ENCODE results near the gene KCND1.
"Not testable (repeated sequence)": the region's sequence is repeated elsewhere in the genome, so short reads cannot be mapped to it uniquely, and the experiment has no call there.

Gene KCND1

DNA sequence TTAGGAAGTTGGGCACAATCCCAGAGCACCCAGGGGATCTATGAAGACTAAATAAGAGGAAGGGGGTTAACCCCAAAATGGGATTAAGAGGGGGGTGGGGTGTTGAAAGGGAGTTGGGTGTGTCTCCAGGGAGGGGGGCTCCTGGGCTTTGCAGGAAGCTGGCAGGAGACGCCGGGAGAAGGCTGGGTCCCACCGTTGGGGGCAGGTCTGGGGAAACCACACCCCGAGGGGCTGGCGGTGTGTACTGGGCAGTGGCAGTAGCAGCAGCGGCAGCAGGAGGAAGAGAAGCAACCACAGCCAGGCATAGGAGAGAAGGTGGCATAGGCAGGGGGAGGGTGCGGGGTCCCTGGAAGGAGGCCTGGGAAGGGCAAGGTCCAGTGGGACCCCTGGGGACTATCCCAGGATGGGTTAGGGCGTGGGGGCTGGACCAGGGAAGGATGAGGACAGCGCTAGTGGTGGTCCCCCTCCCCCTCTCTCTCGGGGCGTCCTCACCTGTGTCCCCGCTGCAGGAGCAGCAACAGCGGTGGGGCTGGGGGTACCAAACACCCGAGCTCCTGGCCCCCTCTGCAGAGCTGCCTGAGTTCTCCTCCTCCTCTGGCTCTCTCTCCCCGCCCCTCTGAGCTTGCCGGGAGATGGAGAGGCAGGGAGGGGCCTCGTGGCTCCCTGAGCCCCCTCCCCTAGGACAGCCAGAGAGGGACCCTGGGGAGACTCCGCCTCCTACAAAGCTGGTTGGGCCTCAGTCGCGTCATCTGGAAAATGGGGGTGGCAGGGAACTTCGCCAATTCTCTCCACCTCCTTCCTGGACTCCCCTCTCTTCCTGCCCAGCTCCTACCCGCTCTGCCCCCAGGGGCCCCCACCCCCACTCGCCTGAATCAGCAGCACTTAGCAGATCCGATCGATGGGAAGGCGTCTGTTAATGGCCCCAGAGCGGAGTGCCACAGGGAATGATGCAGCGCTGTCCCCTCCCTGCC is at the start of gene KCND1:
KCND1 (minus strand) TSS at position 596 of the 971 bp plus-strand sequence. CDS start 1,573 bp downstream, outside the sequence.
- no peak for DNase-seq

- no peak for DNase-seq
Measured at GRCh38 chrX:49019599-49020249, 48.1 kb upstream of the KCND1 start.

DNA sequence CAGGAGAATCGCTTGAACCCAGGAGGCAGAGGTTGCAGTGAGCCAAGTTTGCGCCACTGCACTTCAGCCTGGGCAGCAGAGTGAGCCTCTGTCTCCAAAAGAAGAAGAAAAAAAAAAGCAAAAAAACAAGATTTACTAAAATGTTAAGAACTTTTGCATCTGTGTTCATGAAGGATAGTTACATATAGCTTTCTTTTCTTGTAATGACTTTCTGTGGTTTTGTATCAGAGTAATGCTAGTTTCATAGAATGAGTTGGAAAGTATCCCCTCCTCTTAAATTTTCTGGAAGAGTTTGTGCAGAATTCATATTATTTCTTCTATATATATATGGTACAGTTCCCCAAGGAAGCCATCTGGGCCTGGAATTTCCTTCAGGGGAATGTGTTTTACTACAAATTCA is 47.4 kb upstream of the KCND1 start:
- no peak for DNase-seq

DNA sequence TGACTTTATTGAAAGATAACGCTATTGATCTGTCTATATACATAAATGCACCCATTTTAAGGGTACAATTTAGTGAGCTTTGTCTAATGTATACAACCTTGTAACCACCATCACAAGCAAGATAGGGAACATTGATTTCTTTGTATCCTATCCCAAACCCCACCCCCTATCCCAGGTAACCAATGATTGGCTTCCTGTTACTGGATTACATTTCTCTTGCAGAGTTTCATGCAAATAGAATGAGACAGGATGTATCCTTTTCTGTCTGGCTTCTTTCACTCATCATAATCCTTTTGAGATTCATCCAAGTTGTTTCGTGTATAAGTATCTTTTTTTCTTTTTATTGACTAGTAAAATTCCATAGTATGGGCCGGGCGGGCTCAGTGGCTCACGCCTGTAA is 32.1 kb upstream of the KCND1 start:
- no peak for DNase-seq

DNA sequence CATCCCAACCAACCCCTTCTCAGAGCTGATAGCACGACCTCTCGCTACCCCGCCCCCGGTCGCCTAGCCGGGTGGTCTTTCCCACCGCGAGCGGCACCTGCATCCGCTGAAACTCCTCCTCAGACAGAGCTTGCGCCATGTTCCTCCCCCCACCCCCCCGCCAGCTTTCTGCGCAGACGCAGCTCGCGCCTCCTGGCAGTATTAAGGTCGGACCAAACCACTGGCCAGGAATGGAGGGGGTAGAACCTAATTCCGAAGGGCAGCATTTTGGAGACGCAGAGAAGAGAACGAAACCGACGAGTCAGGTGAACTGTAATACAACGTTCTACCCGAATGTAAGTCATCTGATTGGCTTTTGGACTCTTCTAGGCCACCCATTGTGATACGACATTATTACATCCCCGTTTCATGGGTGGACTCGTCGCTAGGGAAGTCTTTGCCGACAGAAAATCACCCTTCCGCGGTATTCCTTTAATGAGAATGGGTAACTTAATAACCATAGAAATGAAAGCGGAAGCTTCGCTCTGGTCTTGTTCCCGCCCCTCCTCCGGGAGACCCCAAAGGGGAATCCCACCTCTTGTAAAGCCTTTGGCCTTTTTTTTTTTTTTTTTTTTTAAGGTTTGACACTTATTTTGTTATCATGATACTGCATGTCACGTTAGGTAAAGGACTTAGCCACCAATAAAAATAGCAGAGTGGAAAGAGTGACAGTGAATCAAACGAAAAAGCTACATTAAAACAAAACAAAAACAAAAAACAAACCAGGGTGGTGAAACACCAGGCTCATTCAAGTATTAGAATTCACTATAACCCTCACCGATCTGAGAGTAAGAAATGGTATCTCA is 30.7 kb upstream of the KCND1 start, which contains the start of gene GRIPAP1:
GRIPAP1 (minus strand) TSS at position 174 of the 845 bp plus-strand sequence; CDS start at position 139, 35 bp downstream.
- DNase-seq, result peak; percentile 90 to 92

DNA sequence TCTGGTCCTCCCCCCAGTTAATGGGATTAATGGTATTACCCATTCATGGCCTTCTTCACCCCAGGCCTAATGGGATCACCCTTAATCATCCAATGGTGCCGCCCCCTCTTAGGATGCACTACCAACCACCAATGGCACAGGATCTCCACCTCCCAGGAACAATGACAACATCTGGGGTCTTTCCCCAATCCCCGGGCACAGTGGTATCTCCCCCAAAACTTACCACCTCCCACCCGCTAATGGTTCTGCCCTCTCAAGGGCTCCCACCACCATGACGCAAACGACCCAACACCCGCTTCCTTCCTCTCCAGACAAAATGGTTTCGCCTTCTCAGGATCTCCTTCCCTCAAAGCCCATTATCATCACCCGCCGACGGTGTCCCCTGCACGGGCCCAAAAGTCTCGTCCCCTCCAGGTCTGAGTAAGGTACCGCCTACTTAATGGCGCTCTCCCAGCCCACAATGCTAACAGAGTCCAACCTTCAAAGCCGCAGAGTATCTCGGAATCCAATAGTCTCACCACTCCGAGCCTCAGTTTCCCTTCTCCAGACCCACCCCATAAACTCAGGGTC is 30.0 kb upstream of the KCND1 start:
- peak; percentile 76 to 78 for DNase-seq

GRCh38 chrX:49000636-49001035 is 29.0 kb upstream of the KCND1 start:
- DNase-seq, result no peak

DNA sequence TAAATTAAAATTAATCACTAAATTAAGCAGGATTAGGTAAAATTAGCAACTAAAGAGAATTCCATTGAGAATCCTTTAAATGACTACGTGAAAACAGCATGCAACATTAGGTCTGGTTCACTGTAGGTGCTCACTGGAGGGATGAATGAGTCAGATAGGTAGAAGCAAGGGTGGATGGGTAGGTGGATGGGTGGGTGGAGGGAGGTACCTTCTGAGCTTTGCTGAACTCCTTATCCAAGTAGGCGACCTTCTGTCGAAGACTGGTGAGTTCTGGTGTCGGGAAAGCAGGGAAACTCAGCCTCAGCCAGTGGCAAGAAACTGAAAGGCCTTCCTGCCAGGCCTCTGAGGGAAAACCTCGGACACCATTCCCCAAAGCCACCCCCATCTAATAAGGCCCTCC is 27.4 kb upstream of the KCND1 start:
- no peak for DNase-seq

DNA sequence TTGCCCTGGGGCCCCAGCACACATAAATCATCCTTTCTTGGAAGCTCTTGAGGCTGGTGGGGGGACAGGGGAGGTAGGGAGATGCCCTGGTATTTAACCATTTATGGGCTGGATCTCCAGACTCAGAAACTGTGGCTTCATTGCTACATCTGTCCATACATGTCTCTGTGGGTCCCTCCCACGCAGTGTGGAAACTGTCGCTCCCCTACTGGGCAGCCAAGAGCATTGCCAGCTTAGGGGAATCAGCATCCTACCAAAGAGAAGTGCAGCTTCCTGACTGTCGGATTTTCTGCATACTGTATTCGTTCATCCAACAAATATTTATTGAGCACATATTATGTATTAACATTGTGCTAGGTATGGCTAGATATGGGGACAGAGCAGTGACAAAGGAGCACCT is 26.7 kb upstream of the KCND1 start:
- no peak for DNase-seq

GRCh38 chrX:48997865-48998264 is 26.2 kb upstream of the KCND1 start:
- no peak for DNase-seq

DNA sequence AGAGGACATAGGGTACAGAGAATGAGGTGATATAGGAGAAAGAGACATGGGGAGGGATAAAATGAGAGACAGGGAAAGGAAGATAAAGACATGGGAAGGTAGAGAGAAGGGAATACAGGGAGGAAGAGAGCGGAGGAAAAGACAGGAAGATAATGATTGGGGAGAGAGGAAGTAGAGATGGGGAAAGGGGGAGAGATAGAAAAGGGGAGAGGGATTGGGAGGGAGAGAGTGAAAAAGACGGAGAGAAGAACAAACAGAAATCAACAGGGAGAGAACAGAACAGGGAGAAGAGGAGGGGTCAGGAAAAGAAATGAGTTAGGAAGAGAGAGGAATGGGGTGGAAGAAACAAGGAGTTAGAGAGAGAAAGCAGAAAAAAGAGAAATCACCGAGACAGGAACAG is 25.8 kb upstream of the KCND1 start:
- DNase-seq, result no peak

DNA sequence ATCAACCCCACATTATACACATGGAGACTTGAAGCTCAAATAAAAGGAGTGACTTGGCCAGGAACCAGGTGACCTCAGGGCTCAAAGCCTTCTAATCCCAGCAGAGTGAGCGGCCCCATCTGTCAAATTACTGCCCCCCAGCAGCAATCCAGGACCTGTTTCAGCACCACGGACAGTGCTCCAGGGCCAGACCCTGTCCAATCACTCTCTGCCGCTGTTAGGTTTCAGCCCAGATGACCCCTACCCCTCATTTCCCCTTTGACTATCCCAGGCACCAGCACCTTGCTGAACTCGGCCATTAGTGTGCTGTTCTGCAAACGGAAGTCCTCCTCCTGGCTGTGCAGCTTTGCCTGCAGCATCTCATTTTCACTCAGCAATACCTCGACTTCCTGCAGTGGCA is 25.3 kb upstream of the KCND1 start:
- DNase-seq, result no peak

DNA sequence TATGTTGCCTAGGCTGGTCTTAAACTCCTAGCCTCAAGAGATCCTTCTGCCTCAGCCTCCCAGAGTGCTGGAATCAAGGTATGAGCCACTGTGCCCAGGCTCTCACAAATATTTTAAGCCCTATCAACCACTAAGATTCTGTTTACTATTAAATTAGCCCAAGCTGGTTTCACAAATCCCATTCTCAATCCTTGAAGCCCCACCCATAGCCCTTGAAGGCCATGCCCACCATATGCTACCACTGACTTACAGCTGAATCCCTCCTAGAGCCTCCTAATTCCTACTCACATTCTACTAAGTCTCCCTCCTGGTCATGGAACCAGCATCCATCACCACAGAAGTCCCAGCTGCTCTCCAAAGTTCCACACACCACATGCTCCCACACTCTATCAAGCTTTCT is 20.7 kb upstream of the KCND1 start:
- no peak for DNase-seq

GRCh38 chrX:48989483-48989882 is 17.8 kb upstream of the KCND1 start:
- no peak for DNase-seq

GRCh38 chrX:48983896-48984295 is 12.3 kb upstream of the KCND1 start:
- DNase-seq, result no peak

GRCh38 chrX:48983081-48983480 is 11.4 kb upstream of the KCND1 start:
- DNase-seq, result no peak

- no peak for DNase-seq
Measured at GRCh38 chrX:48981178-48981577, 9.5 kb upstream of the KCND1 start.

GRCh38 chrX:48980341-48980740 is 8.7 kb upstream of the KCND1 start:
- DNase-seq, result not testable (repeated sequence)

DNA sequence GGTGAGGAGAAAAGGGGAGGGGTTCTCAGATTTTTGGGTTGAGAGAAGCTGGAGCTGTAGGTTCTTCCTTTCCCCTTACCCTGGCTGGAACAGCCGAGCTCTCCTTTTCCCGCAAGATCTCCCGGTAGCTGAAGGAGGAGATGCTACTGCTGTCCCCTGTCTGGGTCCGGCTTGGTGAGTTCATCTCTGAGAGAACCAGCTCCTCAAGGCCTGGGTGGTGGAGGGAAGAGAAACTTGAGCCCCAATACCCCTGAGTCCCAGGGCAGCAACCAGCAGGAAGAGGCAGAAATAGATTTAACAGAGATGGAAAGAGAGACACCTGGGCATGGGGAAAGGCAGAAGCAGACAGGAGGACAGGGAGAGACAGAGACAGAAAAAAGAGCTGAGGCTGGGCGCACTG is 6.6 kb upstream of the KCND1 start:
- no peak for DNase-seq

GRCh38 chrX:48976086-48976485 is 4.4 kb upstream of the KCND1 start:
- no peak for DNase-seq

- DNase-seq, result no peak
Measured at GRCh38 chrX:48975541-48975940, 3.9 kb upstream of the KCND1 start.

GRCh38 chrX:48975041-48975440 is 3.4 kb upstream of the KCND1 start:
- no peak for DNase-seq

DNA sequence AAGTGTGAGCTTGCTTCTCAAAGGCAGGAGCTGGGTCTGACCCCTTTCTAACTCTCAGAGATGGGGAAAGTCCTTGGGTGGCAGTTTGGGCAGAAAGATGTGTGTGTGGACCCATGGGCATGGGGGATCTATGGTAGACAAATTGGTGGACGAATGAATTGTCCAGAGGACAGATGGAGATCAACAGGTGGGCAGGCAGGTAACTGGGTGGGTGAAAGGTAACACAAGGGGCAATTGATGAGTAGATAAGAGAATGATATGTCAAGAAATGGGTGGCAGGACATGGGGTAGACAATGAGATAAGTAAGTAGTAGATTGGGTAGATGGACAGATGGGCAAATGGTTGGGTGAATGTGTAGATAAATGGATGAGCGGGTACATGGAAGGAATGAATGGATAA is 2.9 kb upstream of the KCND1 start:
- no peak for DNase-seq

All from CD4-positive, alpha-beta T cell treated with Interferon alpha-2 for 1 hour (primary cell).